ENCODE results near the gene SUPT6H.
"Not testable (repeated sequence)": the region's sequence is repeated elsewhere in the genome, so short reads cannot be mapped to it uniquely, and the experiment has no call there.

DNA sequence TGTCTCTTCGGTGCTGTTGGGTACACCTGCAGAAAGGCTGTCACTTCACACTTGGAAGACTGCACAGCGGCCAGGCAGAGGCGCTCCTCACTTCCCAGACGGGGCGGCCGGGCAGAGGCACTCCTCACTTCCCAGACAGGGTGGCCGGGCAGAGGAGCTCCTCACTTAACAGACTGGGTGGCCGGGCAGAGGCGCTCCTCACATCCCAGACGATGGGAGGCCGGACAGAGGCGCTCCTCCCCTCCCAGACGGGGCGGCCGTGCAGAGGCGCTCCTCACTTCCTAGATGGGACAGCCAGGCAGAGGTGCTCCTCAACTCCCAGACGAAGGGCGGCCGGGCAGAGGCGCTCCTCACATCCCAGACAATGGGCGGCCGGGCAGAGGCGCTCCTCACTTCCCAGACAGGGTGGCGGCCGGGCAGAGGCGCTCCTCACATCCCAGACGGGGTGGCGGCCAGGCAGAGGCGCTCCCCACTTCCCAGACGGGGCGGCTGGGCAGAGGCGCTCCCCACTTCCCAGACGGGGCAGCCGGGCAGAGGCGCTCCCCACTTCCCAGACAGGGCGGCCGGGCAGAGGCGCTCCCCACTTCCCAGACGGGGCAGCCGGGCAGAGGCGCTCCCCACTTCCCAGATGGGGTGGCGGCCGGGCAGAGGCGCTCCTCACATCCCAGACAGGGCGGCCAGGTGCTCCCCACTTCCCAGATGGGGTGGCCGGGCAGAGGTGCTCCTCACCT is 3.1 kb upstream of the SUPT6H start:
- TF ChIP-seq, protein P1, sequence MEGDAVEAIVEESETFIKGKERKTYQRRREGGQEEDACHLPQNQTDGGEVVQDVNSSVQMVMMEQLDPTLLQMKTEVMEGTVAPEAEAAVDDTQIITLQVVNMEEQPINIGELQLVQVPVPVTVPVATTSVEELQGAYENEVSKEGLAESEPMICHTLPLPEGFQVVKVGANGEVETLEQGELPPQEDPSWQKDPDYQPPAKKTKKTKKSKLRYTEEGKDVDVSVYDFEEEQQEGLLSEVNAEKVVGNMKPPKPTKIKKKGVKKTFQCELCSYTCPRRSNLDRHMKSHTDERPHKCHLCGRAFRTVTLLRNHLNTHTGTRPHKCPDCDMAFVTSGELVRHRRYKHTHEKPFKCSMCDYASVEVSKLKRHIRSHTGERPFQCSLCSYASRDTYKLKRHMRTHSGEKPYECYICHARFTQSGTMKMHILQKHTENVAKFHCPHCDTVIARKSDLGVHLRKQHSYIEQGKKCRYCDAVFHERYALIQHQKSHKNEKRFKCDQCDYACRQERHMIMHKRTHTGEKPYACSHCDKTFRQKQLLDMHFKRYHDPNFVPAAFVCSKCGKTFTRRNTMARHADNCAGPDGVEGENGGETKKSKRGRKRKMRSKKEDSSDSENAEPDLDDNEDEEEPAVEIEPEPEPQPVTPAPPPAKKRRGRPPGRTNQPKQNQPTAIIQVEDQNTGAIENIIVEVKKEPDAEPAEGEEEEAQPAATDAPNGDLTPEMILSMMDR (IDR thresholded peaks at IDR 0.05; ENCODE audit: low read length) = not testable (repeated sequence)
- TF ChIP-seq EZH2 (IDR thresholded peaks at IDR 0.05; ENCODE audit: borderline replicate concordance, low read length) = not testable (repeated sequence)

Measured in OCI-LY1 (cell line).